ENCODE results near the gene NOPCHAP1.
"Not testable (repeated sequence)": the region's sequence is repeated elsewhere in the genome, so short reads cannot be mapped to it uniquely, and the experiment has no call there.

NOPCHAP1 gene, protein sequence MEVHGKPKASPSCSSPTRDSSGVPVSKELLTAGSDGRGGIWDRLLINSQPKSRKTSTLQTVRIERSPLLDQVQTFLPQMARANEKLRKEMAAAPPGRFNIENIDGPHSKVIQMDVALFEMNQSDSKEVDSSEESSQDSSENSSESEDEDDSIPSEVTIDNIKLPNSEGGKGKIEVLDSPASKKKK

DNA sequence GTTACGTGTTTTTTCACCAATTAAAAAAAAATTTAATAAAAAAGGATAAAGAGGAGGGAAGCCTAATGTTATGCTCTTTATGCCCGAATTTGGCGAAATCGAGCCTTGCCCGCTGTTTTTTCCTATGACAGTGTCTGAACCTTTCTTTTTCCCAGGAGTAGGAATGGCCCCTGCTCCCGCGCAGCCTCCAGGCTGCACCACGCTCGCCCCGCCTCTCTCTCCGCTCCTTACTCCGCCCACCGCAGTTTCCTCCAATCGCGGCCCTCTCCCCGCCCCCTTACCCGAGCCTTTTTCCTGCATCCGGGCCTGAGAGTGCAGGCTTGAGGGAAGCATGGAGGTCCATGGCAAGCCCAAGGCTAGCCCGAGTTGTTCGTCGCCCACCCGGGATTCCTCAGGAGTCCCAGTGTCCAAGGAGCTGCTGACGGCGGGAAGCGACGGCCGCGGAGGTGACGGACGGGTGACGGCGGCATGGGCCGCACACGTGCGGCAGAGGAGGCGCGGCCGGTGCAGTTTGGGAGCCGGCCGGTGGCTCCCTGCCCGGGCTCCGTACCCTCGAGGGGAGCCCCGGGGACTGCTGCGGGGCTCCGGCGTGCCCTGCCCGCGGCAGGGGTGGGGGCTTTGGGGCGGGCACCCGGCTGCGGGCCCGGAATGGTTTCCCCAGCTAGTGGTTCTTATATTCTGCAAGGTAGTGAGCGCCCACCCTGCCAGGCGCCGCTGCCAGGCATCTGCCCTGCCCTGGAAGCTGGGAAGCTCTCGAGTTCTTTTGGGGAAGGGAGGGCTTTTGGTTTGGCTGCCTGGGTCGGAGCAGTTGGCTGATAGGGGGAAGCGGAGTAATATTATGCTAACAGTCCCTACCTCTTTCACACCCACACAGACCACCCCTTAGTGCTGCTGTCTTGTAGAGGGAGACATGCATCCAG is at the start of gene NOPCHAP1:
Gene NOPCHAP1, plus strand, starts transcription at position 295 of the 920 bp plus-strand sequence. Its CDS starts 37 bp downstream, at position 332.
- DNase-seq, result peak; percentile 94

DNA sequence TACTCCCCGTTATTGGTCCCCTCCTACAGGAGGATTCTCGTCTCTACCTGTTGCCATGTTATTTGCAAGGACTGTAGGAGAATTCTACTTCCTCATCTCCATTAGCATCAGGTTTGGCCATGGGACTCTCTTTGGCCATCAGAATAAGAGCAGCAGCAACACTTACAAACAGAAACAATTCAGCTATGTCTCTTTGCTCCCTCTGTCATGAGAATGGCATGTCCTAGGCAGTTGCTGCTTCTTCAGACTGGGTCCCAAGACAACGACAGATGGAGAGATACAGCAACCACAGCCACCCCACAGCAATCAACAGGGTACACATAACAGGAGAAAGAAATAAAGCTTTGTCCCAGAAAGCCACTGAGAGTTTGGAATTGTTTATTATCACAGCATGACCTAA is 47.7 kb upstream of the NOPCHAP1 start:
- DNase-seq, result no peak

DNA sequence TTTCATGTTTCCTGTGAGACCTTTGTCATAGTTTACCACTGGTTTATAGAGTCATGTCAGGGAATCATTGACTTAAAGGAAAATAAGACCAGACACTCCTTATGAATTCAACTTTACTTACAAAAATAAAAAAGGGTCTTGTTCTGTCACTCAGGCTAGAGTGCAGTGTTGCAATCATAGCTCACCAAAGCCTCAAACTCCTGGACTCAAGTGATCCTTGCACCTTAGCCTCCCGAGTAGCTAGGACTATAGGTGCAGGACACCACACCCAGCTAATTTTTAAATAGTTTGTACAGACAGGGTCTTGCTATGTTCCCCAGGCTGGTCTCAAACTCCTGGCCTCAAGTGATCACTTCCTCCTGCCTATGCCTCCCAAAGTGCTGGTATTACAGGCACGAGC is 47.0 kb upstream of the NOPCHAP1 start:
- DNase-seq, result no peak

DNA sequence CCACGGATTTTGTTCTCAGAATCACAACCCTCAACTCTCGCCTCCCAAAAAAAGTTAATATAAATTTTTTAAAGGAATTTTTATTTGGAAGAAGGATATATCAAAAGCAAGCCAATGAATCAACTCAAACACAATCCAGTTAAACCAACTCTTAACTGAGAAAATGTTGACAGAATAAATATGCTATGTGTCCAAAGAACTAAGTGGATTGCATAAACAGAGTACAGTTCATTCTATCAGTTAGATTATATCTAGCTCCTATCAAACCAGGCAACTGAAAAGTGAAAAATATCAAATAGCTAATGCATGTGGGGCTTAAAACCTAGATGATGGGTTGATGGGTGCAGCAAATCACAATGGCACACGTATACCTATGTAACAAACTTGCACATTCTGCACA is 44.7 kb upstream of the NOPCHAP1 start:
- DNase-seq, result no peak

DNA sequence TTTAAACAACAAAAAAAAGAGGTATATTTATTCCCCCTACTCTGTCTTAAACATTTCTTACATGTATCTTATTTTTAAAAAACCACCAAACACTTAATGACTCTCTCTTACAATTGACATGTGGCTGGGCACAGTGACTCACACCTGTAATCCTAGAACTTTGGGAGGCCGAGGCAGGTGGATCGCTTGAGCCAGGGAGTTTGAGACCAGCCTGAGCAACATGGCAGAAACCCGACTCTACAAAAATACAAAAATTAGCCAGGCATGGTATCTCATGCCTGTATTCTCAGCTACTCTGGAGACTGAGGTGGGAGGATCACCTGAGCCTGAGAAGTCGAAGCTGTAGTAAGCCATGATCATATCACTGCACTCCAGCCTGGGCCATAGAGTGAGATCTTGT is 44.0 kb upstream of the NOPCHAP1 start:
- DNase-seq, result no peak

DNA sequence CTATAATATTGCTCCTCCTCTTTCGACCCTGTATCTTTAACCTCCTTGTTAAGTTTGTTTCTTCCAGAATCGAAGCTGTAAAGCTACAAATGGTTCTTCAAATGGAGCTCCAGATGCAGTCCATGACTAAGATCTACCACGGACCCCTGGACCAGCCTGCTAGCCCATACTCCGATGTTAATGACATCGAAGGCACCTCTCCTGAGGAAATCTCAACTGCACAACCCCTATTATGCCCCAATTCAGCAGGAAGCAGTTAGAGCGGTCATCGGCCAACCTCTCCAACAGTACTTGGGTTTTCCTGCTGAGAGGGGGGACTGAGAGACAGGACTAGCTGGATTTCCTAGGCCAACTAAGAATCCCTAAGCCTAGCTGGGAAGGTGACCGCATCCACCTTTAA is 42.7 kb upstream of the NOPCHAP1 start:
- not testable (repeated sequence) for DNase-seq

DNA sequence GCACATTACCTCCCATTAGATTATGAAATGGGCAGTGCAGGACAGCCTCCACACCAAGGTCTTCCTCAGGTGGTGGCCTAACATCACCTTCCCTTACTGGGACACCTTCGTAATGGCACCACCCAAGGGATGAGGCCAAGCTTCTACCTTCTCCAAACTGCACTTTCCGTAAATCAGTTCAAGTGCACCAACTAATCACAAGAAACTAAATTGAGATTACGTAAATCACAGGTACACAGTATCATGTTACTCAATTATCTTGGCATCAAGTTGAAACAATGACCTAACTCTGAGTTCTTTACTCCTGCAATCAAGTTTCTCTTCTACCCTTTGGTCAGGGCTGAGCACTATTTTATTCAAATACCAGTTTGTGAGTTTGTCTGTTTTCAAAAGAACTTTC is 41.9 kb upstream of the NOPCHAP1 start:
- no peak for DNase-seq

DNA sequence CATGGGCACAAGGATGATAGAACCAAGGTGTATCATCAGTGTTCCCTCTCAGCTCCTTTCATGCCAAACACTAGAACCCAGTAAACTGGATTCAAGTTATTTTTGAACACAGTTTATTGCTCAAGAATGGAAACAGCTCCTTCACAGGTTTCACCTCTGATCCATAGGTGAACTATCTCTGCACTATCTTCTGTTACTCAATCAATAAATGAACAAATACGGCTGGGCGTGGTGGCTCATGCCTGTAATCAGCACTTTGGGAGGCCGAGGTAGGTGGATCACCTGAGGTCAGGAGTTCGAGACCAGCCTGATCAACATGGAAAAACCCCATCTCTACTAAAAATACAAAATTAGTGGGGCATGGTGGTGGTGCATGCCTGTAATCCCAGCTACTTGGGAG is 37.4 kb upstream of the NOPCHAP1 start:
- not testable (repeated sequence) for DNase-seq

DNA sequence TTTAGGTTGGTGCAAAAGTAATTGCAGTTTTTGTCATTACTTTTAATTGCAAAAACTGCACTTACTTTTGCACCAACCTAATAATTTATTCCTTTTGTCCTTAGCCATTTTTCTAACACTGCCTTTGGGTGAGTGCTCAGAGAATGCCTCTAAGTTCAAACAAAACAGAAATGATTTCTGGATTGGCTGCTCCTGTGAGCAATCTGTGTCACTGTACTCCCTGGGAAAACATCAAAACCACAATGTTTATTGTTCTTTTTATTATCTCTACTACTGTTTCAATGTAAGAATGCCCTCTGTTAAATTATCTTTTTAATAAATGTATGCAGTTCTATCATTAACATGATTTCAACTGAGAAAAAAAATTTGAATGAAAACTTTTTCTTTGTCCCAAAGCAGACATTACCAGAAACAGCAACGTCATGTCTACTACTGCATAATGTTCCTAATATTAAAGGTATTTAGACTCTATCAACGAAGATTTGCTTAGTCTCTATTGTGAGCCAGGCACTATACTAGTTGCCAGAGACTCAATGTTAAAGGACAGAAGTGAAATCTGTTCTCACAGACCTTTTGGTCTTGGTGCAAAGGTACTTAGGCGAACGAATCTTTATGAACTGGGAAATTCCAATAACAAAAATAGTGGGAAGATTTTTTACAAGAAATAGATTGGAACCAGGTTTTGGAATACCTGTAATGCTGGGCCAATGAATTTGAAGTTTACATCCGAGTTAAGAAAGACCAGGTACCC is 34.2 kb upstream of the NOPCHAP1 start:
- no peak for DNase-seq

DNA sequence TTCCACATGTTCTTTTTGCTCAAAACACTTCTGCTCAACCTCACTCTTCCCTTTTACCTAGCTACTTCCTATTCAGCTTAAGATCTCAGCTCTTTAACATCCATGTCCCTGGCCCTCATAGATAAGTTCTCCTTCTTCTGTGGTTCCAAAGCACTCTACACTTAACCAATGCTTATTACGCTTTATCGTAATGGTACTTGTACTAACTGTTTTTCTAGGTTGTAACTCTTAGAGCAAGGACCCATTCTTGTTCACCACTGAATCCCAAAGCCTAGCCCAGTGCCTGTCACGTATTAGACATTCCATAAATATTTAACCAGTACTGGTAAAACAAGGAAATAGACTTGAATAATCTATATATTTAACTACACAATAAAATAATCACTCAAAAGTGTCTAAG is 33.3 kb upstream of the NOPCHAP1 start:
- no peak for DNase-seq

DNA sequence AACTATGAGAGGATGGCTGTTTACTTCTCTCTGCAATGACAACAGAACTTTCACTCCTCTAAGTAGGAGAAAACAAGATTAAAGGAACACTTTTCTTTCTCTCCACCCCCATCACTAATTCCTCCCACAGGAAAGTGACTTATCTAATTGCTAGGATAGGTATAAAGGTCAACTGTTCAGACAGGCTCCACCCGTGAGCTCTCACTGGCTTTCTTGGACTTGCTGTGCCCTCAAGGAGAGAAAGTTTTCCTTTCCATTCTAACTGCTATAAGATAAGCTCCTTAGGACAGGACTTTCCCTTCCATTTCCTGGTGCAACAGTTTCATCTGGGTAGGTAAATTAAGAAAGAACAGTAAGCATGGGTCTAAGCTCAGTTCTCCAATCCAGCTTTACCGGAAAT is 32.8 kb upstream of the NOPCHAP1 start:
- no peak for DNase-seq

DNA sequence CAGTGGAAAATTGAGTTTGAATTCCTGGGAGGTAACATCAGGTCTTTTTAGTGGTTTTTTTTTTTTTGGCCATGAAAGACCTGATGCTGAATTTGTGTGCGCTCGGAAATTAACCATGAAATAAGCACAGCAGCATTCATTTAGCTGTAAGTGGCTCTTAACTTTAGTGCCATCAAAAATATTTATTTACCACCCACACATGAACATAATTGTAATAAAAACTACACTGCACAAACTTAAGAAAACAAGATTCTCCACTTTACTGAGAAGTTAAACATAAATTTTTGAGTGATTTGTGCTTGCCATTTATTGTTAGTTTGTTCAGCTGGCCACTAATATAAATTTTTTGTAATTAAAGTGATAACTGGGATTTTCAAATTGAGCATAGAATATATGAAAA is 30.4 kb upstream of the NOPCHAP1 start:
- no peak for DNase-seq

DNA sequence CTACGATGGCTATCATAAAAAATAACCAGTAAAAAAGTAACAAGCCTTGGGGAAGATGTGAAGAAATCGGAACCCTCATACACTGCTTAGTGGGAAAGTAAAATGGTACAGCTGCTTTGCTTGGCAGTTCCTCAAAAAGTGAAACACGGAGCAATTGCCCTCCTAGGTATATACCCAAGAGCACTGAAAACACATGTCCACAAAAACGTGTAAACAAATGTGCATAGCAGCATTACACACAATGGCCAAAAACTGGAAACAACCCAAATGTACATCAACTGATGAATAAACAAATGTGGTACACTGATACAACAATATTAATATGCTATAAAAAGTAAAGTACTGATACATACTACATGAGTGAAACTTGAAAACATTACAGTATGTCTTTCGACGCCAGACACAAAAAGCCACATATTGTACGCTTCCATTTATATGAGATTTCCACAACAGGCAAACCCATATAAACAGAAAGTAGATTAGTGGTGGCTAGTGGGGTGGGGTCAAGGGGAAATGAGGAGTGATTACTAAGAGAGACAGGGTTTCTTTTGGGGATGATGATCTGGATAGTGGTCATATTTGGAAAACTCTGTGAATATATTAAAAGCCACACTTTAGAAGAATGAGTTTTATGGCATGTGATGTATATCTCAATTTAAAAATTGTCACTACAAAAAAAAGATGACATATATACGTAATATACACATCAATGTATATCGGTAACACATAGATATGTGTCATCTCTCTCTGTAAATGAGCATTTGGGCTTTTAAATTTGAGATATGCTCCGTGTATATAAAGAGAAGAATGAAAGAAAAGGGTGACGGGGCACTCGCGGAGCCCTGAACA is 29.0 kb upstream of the NOPCHAP1 start:
- no peak for DNase-seq

DNA sequence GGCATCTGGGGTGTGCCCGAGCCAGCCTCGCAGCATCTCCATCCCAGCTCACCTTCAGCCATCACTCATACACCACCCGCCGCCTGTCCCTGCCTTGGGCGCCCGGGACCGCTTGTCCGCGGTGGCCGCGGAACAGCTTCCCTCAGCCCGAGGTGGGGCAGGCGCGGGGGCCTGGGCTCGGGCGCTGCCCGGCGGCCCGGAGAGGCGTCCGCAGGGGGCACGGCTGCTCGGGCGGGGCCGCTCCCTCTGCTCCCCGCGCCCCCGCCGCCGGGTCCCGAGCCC is 28.5 kb upstream of the NOPCHAP1 start:
- DNase-seq, result peak; percentile 64

DNA sequence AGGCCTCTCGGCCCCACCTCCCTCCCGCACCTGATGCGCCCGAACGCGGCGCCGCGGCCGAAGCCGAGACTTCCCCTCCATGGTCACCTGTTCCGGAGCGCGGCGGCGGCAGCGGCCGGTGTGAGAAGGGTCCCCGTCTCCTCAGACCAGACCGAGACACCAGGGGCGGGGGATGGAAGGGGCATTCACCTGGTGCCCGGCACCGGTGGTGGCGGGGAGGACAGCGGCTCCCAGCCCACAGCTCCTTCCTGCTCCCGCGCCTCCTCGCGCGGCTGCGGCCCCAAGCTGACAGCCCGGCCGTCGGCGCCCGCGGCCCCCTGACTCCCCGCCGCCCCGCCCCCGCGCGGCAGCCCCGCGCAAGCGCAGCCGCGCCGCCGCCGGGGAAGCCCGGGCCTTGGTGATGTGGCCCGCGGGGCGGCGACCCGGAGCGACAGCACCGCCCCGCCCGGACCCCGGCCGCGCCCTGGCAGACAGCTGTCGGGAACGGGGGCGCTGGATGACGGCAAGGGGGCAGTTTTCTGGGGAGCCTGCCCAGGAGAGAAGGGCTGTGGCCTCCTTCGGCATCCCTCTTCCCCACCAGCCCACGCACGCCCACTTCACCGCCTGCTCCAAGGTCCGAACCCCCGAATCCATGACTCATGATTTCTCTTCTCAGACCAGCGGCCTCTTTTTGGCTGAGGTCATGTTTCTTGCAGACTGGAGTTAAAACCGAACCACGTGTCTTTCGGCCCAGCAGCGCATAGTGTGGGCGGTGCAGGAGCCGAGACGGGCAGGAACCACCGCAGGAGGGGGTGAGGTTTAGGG is 27.9 kb upstream of the NOPCHAP1 start, which contains the start of gene SLC41A2:
Gene SLC41A2, minus strand, starts transcription at position 290 of the 804 bp plus-strand sequence. CDS start 29,763 bp downstream, outside the sequence.
- DNase-seq, result peak; percentile 81

DNA sequence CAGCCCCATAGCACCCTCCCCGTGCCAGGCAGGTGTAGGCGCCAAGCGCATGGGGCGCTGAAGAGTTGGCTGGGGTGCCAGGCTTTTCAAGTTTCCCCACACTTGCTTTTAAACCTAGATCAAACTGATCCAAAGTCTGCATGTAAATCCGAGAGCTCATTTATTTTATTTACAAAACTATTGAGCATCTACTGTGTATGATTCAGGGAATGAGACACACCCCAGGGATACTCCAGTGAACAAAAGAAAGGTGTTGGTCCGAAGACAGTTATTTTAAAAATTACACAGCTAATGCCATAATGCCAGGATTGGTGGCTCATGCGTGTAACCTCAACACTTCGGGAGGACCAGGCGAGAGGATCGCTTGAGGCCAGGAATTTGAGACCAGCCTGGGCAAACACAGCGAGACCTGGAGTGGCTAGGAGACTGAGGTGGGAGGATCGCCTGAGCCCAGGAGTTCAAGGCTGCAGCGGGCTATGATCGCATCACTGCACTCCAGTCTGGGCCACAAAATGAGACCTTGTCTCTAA is 27.2 kb upstream of the NOPCHAP1 start:
- DNase-seq, result no peak

DNA sequence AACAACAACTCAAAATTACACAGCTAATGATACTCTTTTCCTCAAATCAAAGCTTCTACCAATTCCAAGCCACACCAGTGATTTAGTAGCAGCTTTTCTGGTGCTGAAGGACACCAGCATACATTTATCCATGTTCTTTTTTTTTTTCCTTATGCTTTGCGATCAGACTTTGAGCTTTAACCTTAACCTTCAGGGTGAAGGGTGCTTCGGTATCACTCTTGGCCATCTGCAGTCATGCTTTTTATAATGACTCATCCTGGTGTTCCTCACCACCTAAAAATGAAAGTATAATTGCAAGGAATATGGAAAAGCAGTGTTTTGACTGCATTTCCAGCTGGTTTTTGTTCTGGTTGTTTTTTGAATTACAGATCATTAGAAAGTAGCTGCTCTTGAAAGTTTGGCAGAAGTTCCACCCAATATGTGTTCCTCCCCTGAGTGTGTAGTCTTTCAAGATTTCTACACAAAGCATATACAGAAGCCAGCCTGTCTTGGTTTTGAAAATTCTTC is 26.7 kb upstream of the NOPCHAP1 start:
- DNase-seq, result no peak

DNA sequence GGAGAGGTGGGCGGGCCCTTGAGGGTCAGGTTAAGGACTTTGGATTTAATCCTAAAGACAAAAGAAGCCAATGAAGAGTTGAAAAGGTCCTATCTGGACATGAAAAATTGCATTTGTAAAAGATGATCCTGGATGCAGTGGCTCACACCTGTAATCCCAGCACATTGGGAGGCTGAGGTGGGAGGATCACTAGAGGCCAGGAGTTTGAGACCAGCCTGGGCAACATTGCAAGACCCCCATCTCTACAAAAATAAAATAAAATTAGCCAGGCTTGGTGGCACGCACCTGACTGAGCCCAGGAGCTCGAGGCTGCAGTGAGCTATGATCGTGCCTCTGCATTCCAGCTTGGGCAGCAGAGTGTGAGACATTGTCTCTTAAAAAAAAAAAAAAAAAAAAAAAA is 25.7 kb upstream of the NOPCHAP1 start:
- no peak for DNase-seq

DNA sequence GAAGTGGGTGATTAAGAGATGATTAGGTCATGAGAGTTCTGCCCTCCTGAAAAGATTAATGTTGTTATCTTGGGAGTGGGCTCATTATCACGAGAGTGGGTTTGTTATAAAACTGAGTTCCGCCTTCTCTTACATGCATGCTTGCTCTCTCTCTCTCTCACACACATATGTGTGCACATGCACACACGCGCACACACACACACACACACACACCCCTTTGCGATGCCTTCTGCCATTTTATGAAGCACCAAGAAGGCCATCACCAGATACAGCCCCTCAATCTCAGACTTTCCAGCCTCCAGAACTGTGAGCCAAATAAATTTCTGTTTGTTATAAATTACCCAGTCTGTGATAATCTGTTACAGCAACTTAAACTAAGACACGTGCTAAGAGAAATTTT is 22.4 kb upstream of the NOPCHAP1 start:
- no peak for DNase-seq

DNA sequence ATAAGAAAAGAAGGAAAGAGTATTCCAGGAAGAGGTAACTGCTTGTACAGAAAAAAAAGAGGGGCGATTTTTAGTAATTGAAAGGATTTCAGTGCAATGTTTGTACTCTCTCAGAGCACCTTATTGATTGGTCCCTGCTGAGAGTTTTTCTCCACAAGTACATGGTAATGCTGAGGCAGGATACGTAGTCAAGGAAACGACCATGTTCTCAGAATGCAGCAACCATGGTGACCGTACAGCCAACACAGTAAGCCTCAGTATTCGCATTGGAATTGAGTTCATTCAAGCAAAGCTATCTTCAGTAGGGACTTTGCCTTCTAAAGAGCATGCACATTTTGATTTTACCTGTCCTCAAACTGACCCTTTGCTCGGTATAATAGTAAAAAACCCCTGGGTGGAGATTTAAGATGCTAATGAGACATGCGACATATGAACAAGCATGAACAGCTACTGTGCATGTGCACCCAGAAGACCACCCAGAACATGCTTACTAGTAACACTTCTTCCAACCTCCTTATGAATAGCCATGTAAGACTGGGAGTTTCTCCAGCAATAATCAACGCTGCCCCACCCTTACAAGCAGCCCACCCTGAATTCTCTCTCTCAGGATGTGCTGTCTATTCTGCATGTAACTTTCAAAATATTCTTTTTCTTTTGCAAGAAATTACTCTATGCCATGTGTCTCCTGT is 21.8 kb upstream of the NOPCHAP1 start:
- DNase-seq, result peak; percentile 77

DNA sequence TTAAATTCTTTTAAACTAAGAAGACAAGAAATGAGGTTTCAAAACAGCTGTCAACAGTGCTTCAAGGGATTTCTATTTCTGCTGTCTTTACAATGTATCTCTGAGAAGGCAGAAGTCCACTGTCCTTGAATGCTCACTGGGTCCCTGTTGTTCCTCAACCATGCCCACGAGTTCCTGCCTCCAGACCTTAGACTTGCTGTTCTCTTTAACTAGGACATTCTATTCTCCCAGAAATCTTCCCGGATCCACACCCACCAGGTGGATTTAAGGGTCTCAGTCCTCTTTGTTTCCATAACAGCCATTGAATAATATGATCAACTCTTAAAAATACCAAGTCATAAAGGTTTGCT is 21.3 kb upstream of the NOPCHAP1 start:
- no peak for DNase-seq
